Measurements from ENCODE around the gene ANO3.

The ANO3 gene

GRCh38 chr11:26702406-26702805 is 370.5 kb downstream of the ANO3 start:
- no peak for TF ChIP-seq CTCF (IDR thresholded peaks at IDR 0.05; ENCODE audit: low read depth, low read length)
- no peak overlapping the region for H3K4me3 ChIP-seq (ENCODE audit: low read depth, low read length)

GRCh38 chr11:26703411-26704191 is 371.7 kb downstream of the ANO3 start:
- TF ChIP-seq CTCF (IDR thresholded peaks at IDR 0.05; ENCODE audit: low read depth, low read length), result no peak
- no peak overlapping the region for H3K4me3 ChIP-seq (ENCODE audit: low read depth, low read length)

- no peak overlapping the region for H3K4me3 ChIP-seq (ENCODE audit: low read depth, low read length)
- TF ChIP-seq CTCF (IDR thresholded peaks at IDR 0.05; ENCODE audit: low read depth, low read length), result no peak
Observed at GRCh38 chr11:26704249-26704648, 372.3 kb downstream of the ANO3 start.

GRCh38 chr11:26706181-26706580 is 374.3 kb downstream of the ANO3 start:
- H3K4me3 ChIP-seq (ENCODE audit: low read depth, low read length), result no peak overlapping the region
- TF ChIP-seq CTCF (IDR thresholded peaks at IDR 0.05; ENCODE audit: low read depth, low read length), result no peak

- no peak for TF ChIP-seq CTCF (IDR thresholded peaks at IDR 0.05; ENCODE audit: low read depth, low read length)
- no peak overlapping the region for H3K4me3 ChIP-seq (ENCODE audit: low read depth, low read length)
Observed at GRCh38 chr11:26708736-26709456, 377.0 kb downstream of the ANO3 start.

GRCh38 chr11:26710489-26710888 is 378.6 kb downstream of the ANO3 start:
- TF ChIP-seq CTCF (IDR thresholded peaks at IDR 0.05; ENCODE audit: low read depth, low read length), result no peak
- H3K4me3 ChIP-seq (ENCODE audit: low read depth, low read length), result no peak overlapping the region

- H3K4me3 ChIP-seq (ENCODE audit: low read depth, low read length), result no peak overlapping the region
- TF ChIP-seq CTCF (IDR thresholded peaks at IDR 0.05; ENCODE audit: low read depth, low read length), result no peak
Observed at GRCh38 chr11:26712497-26712896, 380.6 kb downstream of the ANO3 start.

Measured in WI38 (cell line).